Nucleus accumbens (tissue), 56 donors: ENCODE results near the gene NRIP3.
"Not testable (repeated sequence)": the region's sequence is repeated elsewhere in the genome, so short reads cannot be mapped to it uniquely, and the experiment has no call there.

Source experiments
- DNase-seq, 56 donors: peaks; one replicate each; lab custom pipeline; 2025; lab: John Stamatoyannopoulos, UW

Gene NRIP3

GRCh38 chr11:9016916-9017642 lies 13.3 kb upstream of the NRIP3 start:
- peak in 6 of 56 donors; percentile 12 to 45 (median 22) for DNase-seq

- DNase-seq, result peak in 40 of 56 donors; percentile 7 to 73 (median 33)
Observed at GRCh38 chr11:9015677-9016076, 11.9 kb upstream of the NRIP3 start.

GRCh38 chr11:9014826-9015225 lies 11.0 kb upstream of the NRIP3 start:
- no peak for DNase-seq

GRCh38 chr11:9013373-9013772 lies 9.6 kb upstream of the NRIP3 start:
- no peak for DNase-seq

- not testable (repeated sequence) for DNase-seq
Observed at GRCh38 chr11:9009538-9009937, 5.7 kb upstream of the NRIP3 start.

GRCh38 chr11:9008661-9009060 lies 4.9 kb upstream of the NRIP3 start:
- no peak for DNase-seq

- no peak for DNase-seq
Observed at GRCh38 chr11:9008011-9008550, 4.3 kb upstream of the NRIP3 start.

GRCh38 chr11:9005087-9005486 lies 1.3 kb upstream of the NRIP3 start:
- no peak for DNase-seq

GRCh38 chr11:9004183-9004926 lies 554 bp upstream of the NRIP3 start:
- peak in 2 of 56 donors; percentile 14 to 71 for DNase-seq

GRCh38 chr11:9002920-9003572 lies 755 bp downstream of the NRIP3 start:
- DNase-seq, result peak in 2 of 56 donors; percentile 5 to 16

- DNase-seq, result peak in 5 of 56 donors; percentile 8 to 21 (median 16)
Observed at GRCh38 chr11:9001736-9002135, 2.1 kb downstream of the NRIP3 start.

- no peak for DNase-seq
Observed at GRCh38 chr11:8998017-8998416, 5.8 kb downstream of the NRIP3 start.

GRCh38 chr11:8997451-8997850 lies 6.3 kb downstream of the NRIP3 start:
- no peak for DNase-seq

GRCh38 chr11:8989453-8989852 lies 14.3 kb downstream of the NRIP3 start:
- DNase-seq, result no peak

GRCh38 chr11:8988329-8989234 lies 15.2 kb downstream of the NRIP3 start:
- no peak for DNase-seq

GRCh38 chr11:8987446-8987845 lies 16.4 kb downstream of the NRIP3 start:
- no peak for DNase-seq

GRCh38 chr11:8986772-8987171 lies 17.0 kb downstream of the NRIP3 start:
- not testable (repeated sequence) for DNase-seq

- no peak for DNase-seq
Observed at GRCh38 chr11:8985462-8985861, 18.3 kb downstream of the NRIP3 start.

GRCh38 chr11:8983552-8983951 lies 20.2 kb downstream of the NRIP3 start:
- DNase-seq, result no peak

GRCh38 chr11:8980485-8980884 lies 23.3 kb downstream of the NRIP3 start:
- no peak for DNase-seq
